B cell (primary cell): ENCODE measurements around the gene YY1. TPM values are rescaled to one million over a fixed set of nuclear protein-coding genes. Genes with fewer than 3 reads are reported as not detected.

Experiments
- ATAC-seq: fragments of 200-7000 bp; cut with Tn5 transposase; one replicate; pipeline ENCODE4 v1.10.0; 2021; ENCODE audit warnings: low read depth, mild to moderate bottlenecking, moderate number of reproducible peaks, moderate library complexity
- CTCF ChIA-PET: fragments of 350-600 bp; sonication (Branson Sonifier 250); formaldehyde crosslinking; loops from one replicate; lab custom pipeline; 2021; ENCODE audit warnings: antibody characterized with exemption, inconsistent platforms; lab: Charles Lee
- POLR2A ChIA-PET: fragments of 350-600 bp; sonication (Branson Sonifier 250); formaldehyde crosslinking; loops from one replicate; lab custom pipeline; 2021; ENCODE audit warnings: antibody characterized with exemption; lab: Charles Lee
- DNase-seq: peaks from one replicate; pipeline ENCODE4 v3.0.0; 2013
- H2AFZ ChIP-seq: 2 replicates; pipeline ENCODE4 v1.6.1; 2012; ENCODE audit warnings: mild to moderate bottlenecking, low read depth, low read length; ENCODE audit not compliant: insufficient read depth, poor library complexity, severe bottlenecking
- H3K27ac ChIP-seq, 2 donors: 1 replicate in 1 of 2; 2 replicates in 1 of 2; pipeline ENCODE4 v1.5.1; 2012 to 2013; ENCODE audit warnings: low read length in 2 of 2, mild to moderate bottlenecking in 2 of 2, moderate library complexity in 1 of 2
- H3K27me3 ChIP-seq, 4 experiments: fragments of 200-600 bp in 1 of 4; sonication (generic) in 1 of 4; replicated peaks in 1 of 4; 1 replicate in 2 of 4; 2 replicates in 2 of 4; pipeline versions ENCODE4 v1.6.1 to v1.7.0; 2013 to 2016; ENCODE audit warnings: low read length in 3 of 4, mild to moderate bottlenecking in 2 of 4, mixed read lengths in 1 of 4, moderate library complexity in 1 of 4; ENCODE audit not compliant: insufficient read depth in 4 of 4, control insufficient read depth in 3 of 4; ENCODE audit errors: control extremely low read depth in 1 of 4
- H3K36me3 ChIP-seq, 2 experiments: replicated peaks in 1 of 2; 1 replicate in 1 of 2; 2 replicates in 1 of 2; pipeline versions ENCODE4 v1.6.1 to v1.7.1; 2013; ENCODE audit warnings: low read length in 1 of 2; ENCODE audit not compliant: insufficient read depth in 2 of 2, control insufficient read depth in 1 of 2; ENCODE audit errors: control extremely low read depth in 1 of 2, extremely low read depth in 1 of 2
- H3K4me1 ChIP-seq, 2 donors: fragments of 200-600 bp in 1 of 2; sonication (generic) in 1 of 2; 1 replicate in 1 of 2; 2 replicates in 1 of 2; pipeline versions ENCODE4 v1.5.1 to v1.6.1; 2013 to 2017; ENCODE audit warnings: low read length in 2 of 2; ENCODE audit not compliant: control insufficient read depth in 2 of 2, insufficient read depth in 2 of 2
- H3K4me2 ChIP-seq: replicated peaks from 2 replicates; pipeline ENCODE3; 2012; ENCODE audit warnings: mild to moderate bottlenecking, low read depth, low read length; ENCODE audit not compliant: poor library complexity, severe bottlenecking
- H3K4me3 ChIP-seq, 5 experiments: fragments of 200-600 bp in 1 of 5; sonication (generic) in 1 of 5; 1 replicate in 3 of 5; 2 replicates in 2 of 5; pipeline versions ENCODE4 v1.5.1 to v1.7.0; 2011 to 2016; ENCODE audit warnings: low read length in 4 of 5, mild to moderate bottlenecking in 4 of 5, low read depth in 2 of 5, control low read depth in 1 of 5, moderate library complexity in 1 of 5; ENCODE audit not compliant: insufficient read depth in 1 of 5; ENCODE audit errors: control extremely low read depth in 1 of 5, extremely low read depth in 1 of 5
- H3K79me2 ChIP-seq: fragments of 200-600 bp; sonication (generic); one replicate; pipeline ENCODE4 v1.6.0; 2016; ENCODE audit warnings: low read length; ENCODE audit not compliant: control insufficient read depth, insufficient read depth
- H3K9ac ChIP-seq: fragments of 200-600 bp; sonication (generic); 2 replicates; pipeline ENCODE4 v1.6.1; 2017; ENCODE audit warnings: mild to moderate bottlenecking, low read length, moderate library complexity
- H3K9me3 ChIP-seq, 3 donors: one replicate each; pipeline versions ENCODE4 v1.6.1 to v1.7.1; 2013; ENCODE audit warnings: low read length in 2 of 3; ENCODE audit not compliant: control insufficient read depth in 2 of 3, insufficient read depth in 1 of 3; ENCODE audit errors: control extremely low read depth in 1 of 3
- H4K20me1 ChIP-seq: 2 replicates; pipeline ENCODE4 v1.6.0; 2012; ENCODE audit warnings: mild to moderate bottlenecking, low read length; ENCODE audit not compliant: insufficient read depth, control insufficient read depth, poor library complexity, severe bottlenecking
- H3K27ac Mint-ChIP-seq: one replicate; pipeline ENCODE4 v1.8.0; 2021; ENCODE audit warnings: mixed read lengths
- H3K27me3 Mint-ChIP-seq: one replicate; pipeline ENCODE4 v1.8.0; 2021; ENCODE audit warnings: mixed read lengths
- H3K4me1 Mint-ChIP-seq: one replicate; pipeline ENCODE4 v1.8.0; 2021; ENCODE audit warnings: mixed read lengths
- H3K4me3 Mint-ChIP-seq: one replicate; pipeline ENCODE4 v1.8.0; 2021; ENCODE audit warnings: mixed read lengths
- H3K9me3 Mint-ChIP-seq: one replicate; pipeline ENCODE4 v1.8.0; 2022; ENCODE audit warnings: mixed read lengths; ENCODE audit not compliant: insufficient read depth
- EZH2 ChIP-seq: IDR thresholded peaks from 2 replicates; pipeline ENCODE4 v1.6.1; 2012; ENCODE audit warnings: borderline replicate concordance, low read depth, mild to moderate bottlenecking, moderate library complexity, low read length; ENCODE audit not compliant: insufficient read depth, poor library complexity, severe bottlenecking
- WGBS: methylation state at CpG from one replicate; pipeline ENCODE4 v1.1.5; 2013; ENCODE audit warnings: missing lambda C conversion rate; ENCODE audit not compliant: insufficient coverage; 5-methylcytosine and 5-hydroxymethylcytosine counted together
- intact Hi-C: fragments of 100-400 bp; cut with micrococcal nuclease; formaldehyde crosslinking; loops from one replicate; pipeline ENCODE4 v1.10.0; 2022
- polyA plus RNA-seq: library from polyadenylated mRNA; depleted of rRNA; stranded (reverse); fragments of >200 nt; gene quantifications from 2 replicates; pipeline ENCODE4 v1.2.3, GENCODE V29; 2012
- total RNA-seq, 2 donors: library from RNA; stranded (reverse); fragments of 120-200 nt in 1 of 2; gene quantifications; 1 replicate in 1 of 2; 2 replicates in 1 of 2; pipeline versions ENCODE4 v1.2.3 to v1.2.4, GENCODE V29; 2013 to 2022
- TF ChIP-seq, protein P1 (sequence below): fragments of 200-600 bp; IDR thresholded peaks from one replicate; pipeline ENCODE4 v1.8.0; 2022; ENCODE audit warnings: antibody characterized with exemption, mild to moderate bottlenecking

Gene YY1
- total and polyA plus RNA-seq, 2 donors (not counting 1 experiment from before 2014, with no cell fraction given): 24.0 to 91.4 TPM

- peak overlapping the region; percentile 88 for H3K27ac ChIP-seq
- ATAC-seq (peak; percentile 98), DNase-seq (peak; percentile 100)
- H3K4me1 Mint-ChIP-seq: peaks cover 9% of the 10 kb centered on the region
- H3K9me3 Mint-ChIP-seq: no peaks in the 10 kb centered on the region
- peak overlapping the region; percentile 76 for H3K4me3 Mint-ChIP-seq
- CTCF ChIA-PET: interaction anchor here (0.7 to 4.3 kb wide), 50 partner anchors 13 to 221 kb away, joined by 3 to 85 read pairs (median 4); partner anchors contain the start of genes DEGS2, EVL and WDR25
- no peaks in the 10 kb centered on the region for H3K36me3 ChIP-seq
- no peaks in the 10 kb centered on the region for H4K20me1 ChIP-seq
- under 1% methylated on average over 61 of the region's 62 CpGs for WGBS
- peak overlapping the region; percentile 96 for H3K27ac Mint-ChIP-seq
- no peaks in the 10 kb centered on the region for H3K27me3 ChIP-seq
- H3K9me3 ChIP-seq: peaks cover 0 to 3% (median 0%) of the 10 kb centered on the region in 3 donors
- peak overlapping the region; percentile 99 for H2AFZ ChIP-seq
- peak overlapping the region; percentile 88 for H3K4me2 ChIP-seq
- intact Hi-C loops: loop anchor here (1.0 to 2.0 kb wide), 11 partner anchors 21 to 211 kb away; partner anchors contain the start of genes DEGS2, EVL and WDR25
- no peaks in the 10 kb centered on the region for H3K27me3 Mint-ChIP-seq
- TF ChIP-seq, protein P1, sequence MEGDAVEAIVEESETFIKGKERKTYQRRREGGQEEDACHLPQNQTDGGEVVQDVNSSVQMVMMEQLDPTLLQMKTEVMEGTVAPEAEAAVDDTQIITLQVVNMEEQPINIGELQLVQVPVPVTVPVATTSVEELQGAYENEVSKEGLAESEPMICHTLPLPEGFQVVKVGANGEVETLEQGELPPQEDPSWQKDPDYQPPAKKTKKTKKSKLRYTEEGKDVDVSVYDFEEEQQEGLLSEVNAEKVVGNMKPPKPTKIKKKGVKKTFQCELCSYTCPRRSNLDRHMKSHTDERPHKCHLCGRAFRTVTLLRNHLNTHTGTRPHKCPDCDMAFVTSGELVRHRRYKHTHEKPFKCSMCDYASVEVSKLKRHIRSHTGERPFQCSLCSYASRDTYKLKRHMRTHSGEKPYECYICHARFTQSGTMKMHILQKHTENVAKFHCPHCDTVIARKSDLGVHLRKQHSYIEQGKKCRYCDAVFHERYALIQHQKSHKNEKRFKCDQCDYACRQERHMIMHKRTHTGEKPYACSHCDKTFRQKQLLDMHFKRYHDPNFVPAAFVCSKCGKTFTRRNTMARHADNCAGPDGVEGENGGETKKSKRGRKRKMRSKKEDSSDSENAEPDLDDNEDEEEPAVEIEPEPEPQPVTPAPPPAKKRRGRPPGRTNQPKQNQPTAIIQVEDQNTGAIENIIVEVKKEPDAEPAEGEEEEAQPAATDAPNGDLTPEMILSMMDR: peak; percentile 94
- TF ChIP-seq EZH2: no peak
- H3K9ac ChIP-seq: peak overlapping the region; percentile 69
- H3K4me1 ChIP-seq: peaks cover 10 to 14% of the 10 kb centered on the region in 2 donors
- H3K79me2 ChIP-seq: peaks cover 4% of the 10 kb centered on the region
- POLR2A ChIA-PET: interaction anchor here (0.6 to 1.4 kb wide), 7 partner anchors 22 to 210 kb away, joined by 3 to 6 read pairs (median 4); partner anchors contain the start of gene EVL
- H3K4me3 ChIP-seq: peak overlapping the region; percentile 3 to 63 (median 52)
Measured at GRCh38 chr14:100192672-100193416, 46.1 kb upstream of the YY1 start.
